Measurements from ENCODE around the gene IGSF23. TPM values are rescaled to one million over a fixed set of nuclear protein-coding genes. Genes with fewer than 3 reads are reported as not detected.

The IGSF23 gene, protein sequence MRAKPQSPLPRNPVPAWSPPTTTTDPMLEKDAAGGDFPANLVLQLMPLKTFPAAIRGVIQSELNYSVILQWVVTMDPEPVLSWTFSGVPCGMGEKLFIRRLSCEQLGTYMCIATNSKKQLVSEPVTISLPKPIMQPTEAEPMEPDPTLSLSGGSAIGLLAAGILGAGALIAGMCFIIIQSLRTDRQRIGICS
- 0.19 and 0.28 TPM in 2 replicates for total RNA-seq

DNA sequence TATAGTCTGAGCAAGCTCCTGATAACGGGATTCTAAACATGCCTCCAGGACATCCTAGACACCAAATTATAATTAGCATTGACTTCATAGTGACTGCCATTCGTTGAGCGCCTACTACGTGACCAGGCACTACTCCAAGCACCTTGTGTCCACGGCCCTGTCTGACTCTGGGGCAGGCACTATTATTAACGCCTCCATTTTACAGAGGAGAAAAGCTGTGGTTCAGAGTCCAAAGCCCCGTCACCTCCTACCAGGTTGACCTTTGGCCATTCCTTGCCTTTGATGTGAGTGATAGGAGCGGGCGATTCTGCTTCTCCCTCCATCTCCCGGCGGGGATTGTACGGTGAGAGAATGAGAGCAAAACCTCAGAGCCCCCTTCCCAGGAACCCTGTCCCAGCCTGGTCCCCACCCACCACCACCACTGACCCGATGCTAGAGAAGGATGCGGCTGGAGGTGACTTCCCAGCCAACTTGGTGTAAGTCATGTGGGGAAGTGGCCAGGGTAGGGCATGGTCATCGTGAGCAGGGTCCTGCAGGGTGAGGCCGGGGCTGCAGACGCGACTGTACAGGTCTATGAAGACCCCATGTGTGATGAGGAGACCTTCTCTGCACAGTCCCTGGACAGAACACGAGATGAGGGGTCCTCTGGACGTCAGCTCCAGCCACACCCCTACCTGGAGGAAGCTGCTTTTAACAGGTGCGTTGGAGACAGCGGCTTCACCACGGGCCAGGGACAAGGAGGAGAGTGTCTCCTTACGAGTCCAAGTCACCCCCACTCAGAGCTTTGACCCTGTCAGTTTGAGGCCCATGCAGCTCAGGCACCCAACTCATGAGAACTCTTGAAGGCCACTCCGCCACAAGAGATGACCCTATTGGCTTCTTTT, at the start of gene IGSF23:
IGSF23 (plus strand) TSS at position 269 of the 884 bp plus-strand sequence; CDS start at position 352, 83 bp downstream.

DNA sequence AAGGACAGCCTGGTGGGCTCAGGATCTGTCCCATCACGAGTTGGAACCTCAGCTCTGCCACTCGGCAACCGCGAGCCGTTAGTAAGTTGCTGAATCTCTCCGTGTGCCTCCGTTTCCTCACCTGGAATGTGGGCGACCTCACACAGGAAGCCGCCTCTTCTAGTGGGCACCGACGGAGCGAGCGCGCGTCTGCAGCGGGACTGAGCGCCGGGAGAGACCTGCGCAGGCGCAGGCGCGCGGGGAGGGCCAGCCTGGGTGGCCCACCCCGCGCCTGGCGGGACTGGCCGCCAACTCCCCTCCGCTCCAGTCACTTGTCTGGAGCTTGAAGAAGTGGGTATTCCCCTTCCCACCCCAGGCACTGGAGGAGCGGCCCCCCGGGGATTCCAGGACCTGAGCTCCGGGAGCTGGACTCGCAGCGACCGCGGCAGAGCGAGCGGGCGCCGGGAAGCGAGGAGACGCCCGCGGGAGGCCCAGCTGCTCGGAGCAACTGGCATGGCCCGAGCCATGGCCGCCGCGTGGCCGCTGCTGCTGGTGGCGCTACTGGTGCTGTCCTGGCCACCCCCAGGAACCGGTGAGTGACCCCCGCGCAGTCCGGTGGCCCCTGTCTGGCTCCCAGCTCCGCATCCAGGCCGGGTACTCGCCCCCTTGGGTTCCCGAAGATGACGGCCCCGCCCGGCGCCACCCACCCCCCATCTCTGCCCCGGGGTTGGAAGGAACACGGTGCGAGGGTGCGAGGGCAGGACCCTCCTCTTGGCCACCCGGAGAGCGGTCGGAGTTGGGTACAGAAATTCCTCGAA, 30.4 kb downstream of the IGSF23 start, which contains the start of gene PVR:
PVR (plus strand) TSS at position 306 of the 797 bp plus-strand sequence; CDS start at position 493, 187 bp downstream.

DNA sequence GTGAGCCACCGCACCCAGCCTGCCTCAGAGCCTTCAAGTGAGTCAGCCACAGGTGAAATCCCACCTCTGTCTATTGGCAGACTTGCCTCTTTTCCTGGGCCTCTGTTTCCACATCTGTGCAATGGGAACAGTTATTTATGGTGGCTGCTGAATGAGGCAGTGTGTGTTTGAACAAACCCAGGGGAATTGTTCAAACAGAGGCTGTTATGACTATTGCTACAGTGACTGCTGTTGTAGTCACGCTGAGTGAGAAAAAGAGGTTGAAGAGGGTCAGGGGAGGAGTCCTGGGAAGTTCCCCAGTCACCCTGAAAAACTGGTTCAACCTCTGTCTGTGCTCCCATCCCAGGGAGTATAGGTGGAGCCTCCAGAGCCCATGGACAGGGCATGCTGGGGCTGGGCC, 58.0 kb downstream of the IGSF23 start, which contains the start of gene CEACAM19:
CEACAM19 (plus strand) TSS at position 83 of the 400 bp plus-strand sequence. CDS start 450 bp downstream, outside the sequence.

Other genes starting within 250 kb of the IGSF23 start
- 3.1 and 3.4 TPM in 2 replicates for gene ZNF285, start 212.0 kb upstream of the IGSF23 start, total RNA-seq
- 8.6 and 13.0 TPM in 2 replicates for gene ZNF229, start 165.1 kb upstream of the IGSF23 start, total RNA-seq
- 5.8 and 7.3 TPM in 2 replicates for gene ZNF180, start 113.0 kb upstream of the IGSF23 start, total RNA-seq
- not detected in 2 replicates for gene CEACAM20, start 83.9 kb upstream of the IGSF23 start, total RNA-seq
- 127 and 142 TPM in 2 replicates for gene PVR, start 30.3 kb downstream of the IGSF23 start, total RNA-seq
- gene CEACAM19, start 57.9 kb downstream of the IGSF23 start, total RNA-seq = 1.1 and 1.3 TPM in 2 replicates
- gene CEACAM16, start 85.6 kb downstream of the IGSF23 start, total RNA-seq = under 0.01 TPM in 1 of 2 replicates, not detected in the other
- 2.5 and 4.8 TPM in 2 replicates for gene BCL3, start 135.1 kb downstream of the IGSF23 start, total RNA-seq
- under 0.01 TPM in 2 replicates for gene CBLC, start 164.3 kb downstream of the IGSF23 start, total RNA-seq
- gene BCAM, start 195.5 kb downstream of the IGSF23 start, total RNA-seq = 5.4 and 8.2 TPM in 2 replicates
- 60.9 and 65.0 TPM in 2 replicates for gene NECTIN2, start 232.7 kb downstream of the IGSF23 start, total RNA-seq